Lower leg skin (tissue), 3 donors: Measurements from ENCODE around the gene ULK1.

ENCODE experiments used
- POLR2A ChIP-seq, 2 donors: fragments of 450-650 bp; IDR thresholded peaks; one replicate each; pipeline ENCODE4 v1.6.1; 2016 to 2017; ENCODE audit warnings: antibody characterized with exemption in 2 of 2, mild to moderate bottlenecking in 1 of 2, moderate library complexity in 1 of 2
- TF ChIP-seq, protein P1 (sequence below), 3 donors: fragments of 450-650 bp; IDR thresholded peaks; one replicate each; pipeline ENCODE4 v1.5.1; 2016; ENCODE audit warnings: antibody characterized with exemption in 3 of 3, mild to moderate bottlenecking in 3 of 3, moderate library complexity in 2 of 3

- no peak for TF ChIP-seq POLR2A (IDR thresholded peaks at IDR 0.05)
- TF ChIP-seq, protein P1, sequence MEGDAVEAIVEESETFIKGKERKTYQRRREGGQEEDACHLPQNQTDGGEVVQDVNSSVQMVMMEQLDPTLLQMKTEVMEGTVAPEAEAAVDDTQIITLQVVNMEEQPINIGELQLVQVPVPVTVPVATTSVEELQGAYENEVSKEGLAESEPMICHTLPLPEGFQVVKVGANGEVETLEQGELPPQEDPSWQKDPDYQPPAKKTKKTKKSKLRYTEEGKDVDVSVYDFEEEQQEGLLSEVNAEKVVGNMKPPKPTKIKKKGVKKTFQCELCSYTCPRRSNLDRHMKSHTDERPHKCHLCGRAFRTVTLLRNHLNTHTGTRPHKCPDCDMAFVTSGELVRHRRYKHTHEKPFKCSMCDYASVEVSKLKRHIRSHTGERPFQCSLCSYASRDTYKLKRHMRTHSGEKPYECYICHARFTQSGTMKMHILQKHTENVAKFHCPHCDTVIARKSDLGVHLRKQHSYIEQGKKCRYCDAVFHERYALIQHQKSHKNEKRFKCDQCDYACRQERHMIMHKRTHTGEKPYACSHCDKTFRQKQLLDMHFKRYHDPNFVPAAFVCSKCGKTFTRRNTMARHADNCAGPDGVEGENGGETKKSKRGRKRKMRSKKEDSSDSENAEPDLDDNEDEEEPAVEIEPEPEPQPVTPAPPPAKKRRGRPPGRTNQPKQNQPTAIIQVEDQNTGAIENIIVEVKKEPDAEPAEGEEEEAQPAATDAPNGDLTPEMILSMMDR (IDR thresholded peaks at IDR 0.05) = no peak
Measured at GRCh38 chr12:131895640-131896079, 1.2 kb downstream of the ULK1 start.
